PC-3 (cell line): Measurements from ENCODE around the gene MLKL.

ENCODE experiments used
- CTCF ChIP-seq: fragments of 300-600 bp; sonication (generic); conservative IDR thresholded peaks from 2 replicates; pipeline ENCODE4 v1.5.1; 2017; ENCODE audit warnings: antibody characterized with exemption, low read depth, mild to moderate bottlenecking, low read length
- EZH2 ChIP-seq: fragments of 300-600 bp; sonication (generic); IDR thresholded peaks from one replicate; pipeline ENCODE4 v1.6.1; 2017; ENCODE audit warnings: antibody characterized with exemption, mild to moderate bottlenecking, low read length; ENCODE audit not compliant: unreplicated experiment
- EZH2phosphoT487 ChIP-seq: fragments of 300-600 bp; sonication (generic); IDR thresholded peaks from 2 replicates; pipeline ENCODE4 v1.6.1; 2018; ENCODE audit warnings: mild to moderate bottlenecking, antibody characterized with exemption, low read length, borderline replicate concordance

- TF ChIP-seq EZH2, result no peak
- TF ChIP-seq CTCF, result peak; percentile 55; the same call in 1 of the 2 replicates
- no peak for TF ChIP-seq EZH2phosphoT487
Measured at GRCh38 chr16:74650966-74651567, 49.6 kb downstream of the MLKL start.
